PC-3 (cell line): ENCODE results near the gene HMOX1. TPM values are rescaled to one million over a fixed set of nuclear protein-coding genes. Genes with fewer than 3 reads are reported as not detected.

ENCODE experiments used
- ATAC-seq: fragments of 200-7000 bp; cut with Tn5 transposase; 2 replicates; pipeline ENCODE4 v1.9.1; 2020; ENCODE audit warnings: mild to moderate bottlenecking, moderate library complexity
- BruUV-seq: library from RNA; stranded (reverse); fragments of 400-500 nt; replicated peaks from 2 replicates; lab custom pipeline; 2021; lab: Mats Ljungman, UMichigan
- CTCF ChIA-PET: fragments of 300-600 bp; sonication (Branson Sonifier 250); formaldehyde crosslinking; loops from one replicate; lab custom pipeline; 2022; ENCODE audit warnings: antibody characterized with exemption; lab: Charles Lee
- POLR2A ChIA-PET: fragments of 300-600 bp; sonication (Branson Sonifier 250); formaldehyde crosslinking; loops from one replicate; lab custom pipeline; 2022; ENCODE audit warnings: antibody characterized with exemption; ENCODE audit not compliant: unreplicated experiment; lab: Charles Lee
- DNase-seq: peaks from one replicate; pipeline ENCODE4 v3.0.0-alpha.2; 2015
- H2AFZ ChIP-seq: fragments of 300-600 bp; sonication (generic); 2 replicates; pipeline ENCODE4 v1.6.0; 2016; ENCODE audit warnings: antibody characterized with exemption, low read length
- H3F3A ChIP-seq: fragments of 300-600 bp; sonication (generic); one replicate; pipeline ENCODE4 v1.6.0; 2017; ENCODE audit warnings: antibody characterized with exemption, low read length, control low read depth, mild to moderate bottlenecking; ENCODE audit not compliant: unreplicated experiment
- H3K27ac ChIP-seq: fragments of 300-600 bp; sonication (generic); 2 replicates; pipeline ENCODE4 v1.5.1; 2016; ENCODE audit warnings: mild to moderate bottlenecking, low read length
- H3K27me3 ChIP-seq: fragments of 300-600 bp; sonication (generic); 2 replicates; pipeline ENCODE4 v1.6.1; 2016; ENCODE audit warnings: low read length, mixed read lengths
- H3K36me3 ChIP-seq: fragments of 300-600 bp; sonication (generic); 2 replicates; pipeline ENCODE4 v1.6.1; 2016; ENCODE audit warnings: low read depth, mixed run types, low read length, mixed read lengths
- H3K4me1 ChIP-seq: fragments of 300-600 bp; sonication (generic); 2 replicates; pipeline ENCODE4 v1.5.1; 2016; ENCODE audit warnings: low read length; ENCODE audit not compliant: insufficient read depth
- H3K4me2 ChIP-seq: fragments of 300-600 bp; sonication (generic); 2 replicates; pipeline ENCODE4 v1.6.0; 2016; ENCODE audit warnings: low read length
- H3K4me3 ChIP-seq: fragments of 300-600 bp; sonication (generic); 2 replicates; pipeline ENCODE4 v1.5.1; 2016; ENCODE audit warnings: mild to moderate bottlenecking, low read length, mixed read lengths
- H3K79me2 ChIP-seq: fragments of 300-600 bp; sonication (generic); 2 replicates; pipeline ENCODE4 v1.6.1; 2017; ENCODE audit warnings: low read length, mixed read lengths
- H3K9ac ChIP-seq: fragments of 300-600 bp; sonication (generic); 2 replicates; pipeline ENCODE4 v1.6.0; 2016; ENCODE audit warnings: mild to moderate bottlenecking, low read length
- H3K9me2 ChIP-seq: fragments of 300-600 bp; sonication (generic); replicated peaks from 2 replicates; pipeline ENCODE4 v1.6.1; 2016; ENCODE audit warnings: mixed run types, low read length, mixed read lengths
- H3K9me3 ChIP-seq: fragments of 300-600 bp; sonication (generic); 2 replicates; pipeline ENCODE4 v1.6.1; 2016; ENCODE audit warnings: low read length, mixed read lengths
- H4K20me1 ChIP-seq: fragments of 300-600 bp; sonication (generic); 2 replicates; pipeline ENCODE4 v1.6.1; 2016; ENCODE audit warnings: low read length, mixed read lengths
- EZH2 ChIP-seq: fragments of 300-600 bp; sonication (generic); IDR thresholded peaks from one replicate; pipeline ENCODE4 v1.6.1; 2017; ENCODE audit warnings: antibody characterized with exemption, mild to moderate bottlenecking, low read length; ENCODE audit not compliant: unreplicated experiment
- EZH2phosphoT487 ChIP-seq: fragments of 300-600 bp; sonication (generic); IDR thresholded peaks from 2 replicates; pipeline ENCODE4 v1.6.1; 2018; ENCODE audit warnings: mild to moderate bottlenecking, antibody characterized with exemption, low read length, borderline replicate concordance
- intact Hi-C: fragments of 100-400 bp; cut with micrococcal nuclease; formaldehyde crosslinking; loops from 2 replicates; pipeline ENCODE4 v1.9.0; 2023
- total RNA-seq: library from RNA; depleted of rRNA; stranded (reverse); fragments of >200 nt; gene quantifications from 2 replicates; pipeline ENCODE4 v1.2.3, GENCODE V29; 2014
- TF ChIP-seq, protein P1 (sequence below): fragments of 300-600 bp; sonication (generic); conservative IDR thresholded peaks from 2 replicates; pipeline ENCODE4 v1.5.1; 2017; ENCODE audit warnings: antibody characterized with exemption, low read depth, mild to moderate bottlenecking, low read length

Gene HMOX1
- total RNA-seq, 1 experiment from 2014 or later, result 16.5 TPM

DNA sequence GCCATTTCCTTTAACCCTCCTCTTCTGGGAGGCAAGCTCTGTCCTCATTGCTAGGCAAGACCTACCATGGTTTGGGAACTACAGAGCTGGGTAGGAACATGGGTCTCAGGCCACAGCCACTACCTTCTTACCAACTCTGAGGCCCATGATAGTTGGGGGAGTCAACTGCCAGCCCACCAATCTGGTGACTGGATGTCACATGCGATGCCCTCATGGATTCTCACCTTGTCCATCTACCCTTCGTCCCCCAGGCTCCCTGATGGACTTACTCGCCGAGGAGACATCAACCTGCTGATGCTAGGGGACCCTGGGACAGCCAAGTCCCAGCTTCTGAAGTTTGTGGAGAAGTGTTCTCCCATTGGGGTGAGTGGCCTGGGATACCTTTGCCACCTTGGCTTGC lies 32.7 kb downstream of the HMOX1 start:
- Histone ChIP-seq H3F3A (no peaks in the 10 kb centered on the region), H2AFZ (no peak overlapping the region), H3K27ac (no peak overlapping the region), H3K79me2 (no peaks in the 10 kb centered on the region), H4K20me1 (no peaks in the 10 kb centered on the region), H3K4me3 (no peak overlapping the region), H3K36me3 (peaks cover 29% of the 10 kb centered on the region), H3K9me2 (no peaks in the 10 kb centered on the region), H3K4me2 (no peak overlapping the region), H3K9ac (no peak overlapping the region), H3K9me3 (no peaks in the 10 kb centered on the region), H3K4me1 (peaks cover 6% of the 10 kb centered on the region), H3K27me3 (no peaks in the 10 kb centered on the region)
- POLR2A ChIA-PET, result no interaction called here
- no peak for ATAC-seq
- CTCF ChIA-PET, result no interaction called here
- no peak for DNase-seq
- intact Hi-C loops, result no loop called here
- BruUV-seq, result no TSS peak
- TF ChIP-seq EZH2, result no peak
- TF ChIP-seq EZH2phosphoT487, result no peak

DNA sequence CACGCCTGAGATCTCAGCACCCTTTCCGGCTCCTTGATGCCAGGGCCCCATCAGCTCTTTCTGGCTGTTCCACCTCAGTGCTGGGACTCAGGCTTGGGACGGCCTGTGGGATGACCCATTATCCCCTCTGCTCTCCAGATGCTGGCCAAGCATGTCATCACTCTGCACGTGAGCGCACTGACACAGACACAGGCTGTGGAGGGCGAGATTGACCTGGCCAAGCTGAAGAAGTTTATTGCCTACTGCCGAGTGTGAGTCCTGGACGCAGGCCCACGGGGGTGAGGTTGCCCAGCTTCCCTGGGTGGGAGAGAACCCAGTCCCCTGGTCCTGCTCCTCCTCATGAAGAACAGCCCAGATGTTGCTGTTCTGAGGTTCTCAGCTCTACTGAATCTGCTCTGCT lies 36.7 kb downstream of the HMOX1 start:
- Histone ChIP-seq H3K79me2 (no peaks in the 10 kb centered on the region), H3K27me3 (no peaks in the 10 kb centered on the region), H3K4me2 (no peak overlapping the region), H3K9ac (no peak overlapping the region), H2AFZ (no peak overlapping the region), H3K27ac (peak overlapping the region; percentile 37), H3F3A (no peaks in the 10 kb centered on the region), H3K4me1 (peaks cover 6% of the 10 kb centered on the region), H3K9me2 (no peaks in the 10 kb centered on the region), H3K4me3 (no peak overlapping the region), H3K9me3 (no peaks in the 10 kb centered on the region), H3K36me3 (peaks cover 20% of the 10 kb centered on the region), H4K20me1 (no peaks in the 10 kb centered on the region)
- CTCF ChIA-PET, result interaction anchor here (0.6 kb wide), 1 partner anchor 12 kb away, joined by 3 read pairs; no protein-coding TSS in a partner anchor
- no peak for TF ChIP-seq EZH2
- no peak for TF ChIP-seq EZH2phosphoT487
- TF ChIP-seq, protein P1, sequence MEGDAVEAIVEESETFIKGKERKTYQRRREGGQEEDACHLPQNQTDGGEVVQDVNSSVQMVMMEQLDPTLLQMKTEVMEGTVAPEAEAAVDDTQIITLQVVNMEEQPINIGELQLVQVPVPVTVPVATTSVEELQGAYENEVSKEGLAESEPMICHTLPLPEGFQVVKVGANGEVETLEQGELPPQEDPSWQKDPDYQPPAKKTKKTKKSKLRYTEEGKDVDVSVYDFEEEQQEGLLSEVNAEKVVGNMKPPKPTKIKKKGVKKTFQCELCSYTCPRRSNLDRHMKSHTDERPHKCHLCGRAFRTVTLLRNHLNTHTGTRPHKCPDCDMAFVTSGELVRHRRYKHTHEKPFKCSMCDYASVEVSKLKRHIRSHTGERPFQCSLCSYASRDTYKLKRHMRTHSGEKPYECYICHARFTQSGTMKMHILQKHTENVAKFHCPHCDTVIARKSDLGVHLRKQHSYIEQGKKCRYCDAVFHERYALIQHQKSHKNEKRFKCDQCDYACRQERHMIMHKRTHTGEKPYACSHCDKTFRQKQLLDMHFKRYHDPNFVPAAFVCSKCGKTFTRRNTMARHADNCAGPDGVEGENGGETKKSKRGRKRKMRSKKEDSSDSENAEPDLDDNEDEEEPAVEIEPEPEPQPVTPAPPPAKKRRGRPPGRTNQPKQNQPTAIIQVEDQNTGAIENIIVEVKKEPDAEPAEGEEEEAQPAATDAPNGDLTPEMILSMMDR, result no peak
- POLR2A ChIA-PET, result no interaction called here
- intact Hi-C loops, result no loop called here
- DNase-seq, result no peak
- no peak; the same call in 1 of the 2 replicates for ATAC-seq
- BruUV-seq, result no TSS peak

DNA sequence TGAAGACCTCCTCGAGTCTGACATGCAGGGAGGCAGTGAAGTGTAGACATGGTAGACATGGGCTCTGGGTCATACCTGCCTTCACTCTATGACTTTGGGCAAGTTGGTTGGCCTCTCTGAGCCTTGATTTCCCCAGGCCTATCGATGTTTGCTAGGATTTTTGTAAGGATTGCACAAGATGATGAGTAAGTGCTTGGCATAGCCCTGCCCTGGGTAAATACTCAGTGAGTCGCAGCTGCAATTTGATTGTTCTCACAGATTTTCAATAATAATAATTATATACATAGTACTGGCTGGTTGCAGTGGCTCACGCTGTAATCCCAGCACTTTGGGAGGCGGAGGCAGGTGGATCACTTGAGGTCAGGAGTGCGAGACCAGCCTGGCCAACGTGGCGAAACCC lies 37.2 kb downstream of the HMOX1 start:
- no peaks in the 10 kb centered on the region for H3K79me2 ChIP-seq
- H3K4me3 ChIP-seq, result no peak overlapping the region
- CTCF ChIA-PET, result interaction anchor here (0.6 kb wide), 1 partner anchor 12 kb away, joined by 3 read pairs; no protein-coding TSS in a partner anchor
- DNase-seq, result peak; percentile 65
- no TSS peak for BruUV-seq
- H3K27me3 ChIP-seq, result no peaks in the 10 kb centered on the region
- H3K4me2 ChIP-seq, result no peak overlapping the region
- no peak for TF ChIP-seq EZH2phosphoT487
- no peak for TF ChIP-seq EZH2
- no peaks in the 10 kb centered on the region for H3K9me3 ChIP-seq
- peak; percentile 87 for ATAC-seq
- peak overlapping the region; percentile 37 for H3K27ac ChIP-seq
- H3K9ac ChIP-seq, result no peak overlapping the region
- H3K9me2 ChIP-seq, result no peaks in the 10 kb centered on the region
- POLR2A ChIA-PET, result no interaction called here
- no peaks in the 10 kb centered on the region for H3F3A ChIP-seq
- H3K36me3 ChIP-seq, result peaks cover 21% of the 10 kb centered on the region
- intact Hi-C loops, result no loop called here
- no peaks in the 10 kb centered on the region for H4K20me1 ChIP-seq
- no peak overlapping the region for H2AFZ ChIP-seq
- peaks cover 6% of the 10 kb centered on the region for H3K4me1 ChIP-seq

DNA sequence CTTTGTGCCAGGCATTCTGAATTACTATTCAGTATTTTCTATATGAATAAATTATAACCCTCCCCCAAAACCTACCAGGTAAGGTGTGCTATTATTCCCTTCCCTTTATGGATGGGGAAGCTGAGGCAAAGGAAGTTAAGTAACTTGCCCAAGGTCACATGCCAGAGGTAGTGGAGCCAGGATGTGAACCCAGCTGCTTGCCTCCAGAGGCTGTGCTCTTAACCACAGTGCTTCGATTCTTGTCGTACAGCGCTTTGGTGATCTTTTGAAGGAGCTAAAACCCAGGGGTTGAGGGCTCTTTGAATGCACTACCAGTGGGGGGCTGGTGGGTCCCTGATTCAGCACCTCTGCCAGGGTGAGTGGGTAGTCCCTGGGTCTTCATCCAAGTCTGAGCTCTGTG lies 37.8 kb downstream of the HMOX1 start:
- no peak overlapping the region for H3K4me3 ChIP-seq
- no peak overlapping the region for H3K27ac ChIP-seq
- ChIA-PET POLR2A (no interaction called here), CTCF (no interaction called here)
- no TSS peak for BruUV-seq
- H3K79me2 ChIP-seq, result no peaks in the 10 kb centered on the region
- H3K9me3 ChIP-seq, result no peaks in the 10 kb centered on the region
- H2AFZ ChIP-seq, result no peak overlapping the region
- no peaks in the 10 kb centered on the region for H4K20me1 ChIP-seq
- H3K36me3 ChIP-seq, result peaks cover 19% of the 10 kb centered on the region
- no peak for ATAC-seq
- H3K9me2 ChIP-seq, result no peaks in the 10 kb centered on the region
- no peak overlapping the region for H3K4me2 ChIP-seq
- no peaks in the 10 kb centered on the region for H3K27me3 ChIP-seq
- peaks cover 6% of the 10 kb centered on the region for H3K4me1 ChIP-seq
- no peak for DNase-seq
- intact Hi-C loops, result no loop called here
- no peaks in the 10 kb centered on the region for H3F3A ChIP-seq
- H3K9ac ChIP-seq, result no peak overlapping the region
- TF ChIP-seq, protein P1, result no peak
- no peak for TF ChIP-seq EZH2phosphoT487
- no peak for TF ChIP-seq EZH2
